Dermis blood vessel endothelial cell (primary cell): ENCODE results near the gene SLC37A4. TPM values are rescaled to one million over a fixed set of nuclear protein-coding genes. Genes with fewer than 3 reads are reported as not detected.
A peak's percentile ranks its signal among the peaks of the same experiment; 100 is the strongest.
"Not testable (repeated sequence)": the region's sequence is repeated elsewhere in the genome, so short reads cannot be mapped to it uniquely, and the experiment has no call there.

ENCODE experiments used
- DNase-seq: peaks from one replicate; pipeline ENCODE4 v3.0.0; 2010
- total RNA-seq: library from RNA; depleted of rRNA; stranded (reverse); fragments of >200 nt; gene quantifications from 2 replicates; pipeline ENCODE4 v1.2.3, GENCODE V29; 2014

The SLC37A4 gene
- total RNA-seq = 18.4 and 27.3 TPM in 2 replicates

- peak; percentile 99 for DNase-seq
These were observed at the start of gene SLC37A4 for GRCh38 chr11:119030329-119031047. Gene SLC37A4, minus strand, starts transcription at chr11:119030877.

DNA sequence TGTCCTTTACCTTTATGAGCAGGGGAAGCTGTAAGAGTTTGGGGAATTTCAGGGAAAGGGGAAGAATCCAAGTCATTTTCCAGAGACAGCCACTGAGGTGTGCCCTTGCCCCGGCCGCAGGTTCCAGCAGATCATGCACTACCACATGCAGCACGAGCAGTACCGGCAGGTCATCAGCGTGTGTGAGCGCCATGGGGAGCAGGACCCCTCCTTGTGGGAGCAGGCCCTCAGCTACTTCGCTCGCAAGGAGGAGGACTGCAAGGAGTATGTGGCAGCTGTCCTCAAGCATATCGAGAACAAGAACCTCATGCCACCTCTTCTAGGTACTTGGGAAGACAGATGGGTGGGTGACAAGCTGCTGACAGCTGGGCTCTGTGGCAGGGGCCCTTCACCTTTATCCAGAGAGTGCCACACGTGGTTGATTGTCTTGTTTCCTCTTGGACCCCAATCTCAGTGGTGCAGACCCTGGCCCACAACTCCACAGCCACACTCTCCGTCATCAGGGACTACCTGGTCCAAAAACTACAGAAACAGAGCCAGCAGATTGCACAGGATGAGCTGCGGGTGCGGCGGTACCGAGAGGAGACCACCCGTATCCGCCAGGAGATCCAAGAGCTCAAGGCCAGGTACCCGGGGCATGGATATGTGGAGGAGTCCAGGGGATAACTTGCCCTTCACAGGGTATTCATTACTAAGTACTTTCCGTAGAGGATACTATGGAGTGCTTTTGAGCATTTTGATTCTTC lies 48.2 kb upstream of the SLC37A4 start:
- no peak for DNase-seq

DNA sequence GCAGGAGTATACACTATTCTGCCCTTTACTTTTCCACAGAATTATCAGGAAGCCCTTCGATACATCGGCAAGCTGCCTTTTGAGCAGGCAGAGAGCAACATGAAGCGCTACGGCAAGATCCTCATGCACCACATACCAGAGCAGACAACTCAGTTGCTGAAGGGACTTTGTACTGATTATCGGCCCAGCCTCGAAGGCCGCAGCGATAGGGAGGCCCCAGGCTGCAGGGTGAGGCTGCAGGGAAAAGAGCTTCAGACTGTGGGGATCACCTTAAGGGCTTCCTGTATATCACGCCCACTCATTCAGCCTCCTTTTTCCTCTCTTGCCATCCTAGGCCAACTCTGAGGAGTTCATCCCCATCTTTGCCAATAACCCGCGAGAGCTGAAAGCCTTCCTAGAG lies 47.2 kb upstream of the SLC37A4 start:
- no peak for DNase-seq

- DNase-seq = peak; percentile 97
These were observed 36.9 kb upstream of the SLC37A4 start, which contains the start of gene VPS11 for GRCh38 chr11:119067371-119068222. Gene VPS11, plus strand, starts transcription at chr11:119067818. Its CDS starts 6 bp downstream, at chr11:119067824.

- DNase-seq = peak; percentile 61
These were observed 34.7 kb upstream of the SLC37A4 start for GRCh38 chr11:119065369-119065768.

DNA sequence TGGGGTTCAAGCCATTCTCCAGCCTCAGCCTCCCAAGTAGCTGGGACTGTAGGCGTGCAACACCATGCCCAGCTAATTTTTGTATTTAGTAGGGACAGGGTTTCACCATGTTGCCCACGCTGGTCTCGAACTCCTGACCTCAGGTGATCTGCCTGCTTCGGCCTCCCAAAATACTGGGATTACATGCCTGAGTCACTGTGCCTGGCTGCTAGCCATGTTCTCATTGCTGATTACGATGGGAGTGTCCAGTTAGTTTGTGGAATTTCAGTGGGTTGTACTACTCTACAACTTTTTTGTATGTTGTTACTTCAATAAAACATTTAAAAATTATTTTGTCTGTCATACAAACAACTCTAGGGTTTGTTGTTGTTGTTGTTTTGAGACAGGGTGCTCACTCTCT lies 32.1 kb upstream of the SLC37A4 start:
- peak; percentile 20 for DNase-seq

DNA sequence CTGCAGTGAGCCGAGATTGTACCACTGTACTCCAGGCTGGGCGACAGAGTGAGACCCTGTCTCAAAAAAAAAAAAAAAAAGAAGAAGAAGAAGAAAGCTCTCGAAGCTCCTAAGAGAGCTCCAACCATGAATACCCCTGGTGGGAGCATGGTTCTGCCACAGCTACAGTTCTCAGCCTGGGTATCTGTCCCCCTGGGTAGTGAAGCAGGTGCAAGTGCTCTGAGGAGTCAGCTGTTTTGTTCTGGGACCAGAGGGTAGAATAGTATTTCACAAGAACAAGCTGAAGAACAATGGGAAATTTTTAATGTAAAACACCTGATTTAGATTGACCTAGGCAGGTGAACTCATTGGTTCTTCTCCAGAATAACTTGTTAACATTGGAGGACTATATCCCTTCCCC lies 30.6 kb upstream of the SLC37A4 start:
- no peak for DNase-seq

DNA sequence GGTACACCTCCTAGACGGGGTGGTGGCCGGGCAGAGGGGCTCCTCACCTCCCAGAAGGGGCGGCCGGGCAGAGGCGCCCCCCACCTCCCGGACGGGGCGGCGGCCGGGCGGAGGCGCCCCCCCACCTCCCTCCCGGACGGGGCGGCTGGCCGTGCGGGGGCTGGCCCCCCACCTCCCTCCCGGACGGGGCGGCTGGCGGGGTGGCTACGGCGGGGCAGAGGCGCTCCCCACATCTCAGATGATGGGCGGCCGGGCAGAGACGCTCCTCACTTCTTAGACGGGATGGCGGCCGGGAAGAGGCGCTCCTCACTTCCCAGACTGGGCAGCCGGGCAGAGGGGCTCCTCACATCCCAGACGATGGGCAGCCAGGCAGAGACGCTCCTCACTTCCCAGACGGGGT lies 28.5 kb upstream of the SLC37A4 start:
- not testable (repeated sequence) for DNase-seq

DNA sequence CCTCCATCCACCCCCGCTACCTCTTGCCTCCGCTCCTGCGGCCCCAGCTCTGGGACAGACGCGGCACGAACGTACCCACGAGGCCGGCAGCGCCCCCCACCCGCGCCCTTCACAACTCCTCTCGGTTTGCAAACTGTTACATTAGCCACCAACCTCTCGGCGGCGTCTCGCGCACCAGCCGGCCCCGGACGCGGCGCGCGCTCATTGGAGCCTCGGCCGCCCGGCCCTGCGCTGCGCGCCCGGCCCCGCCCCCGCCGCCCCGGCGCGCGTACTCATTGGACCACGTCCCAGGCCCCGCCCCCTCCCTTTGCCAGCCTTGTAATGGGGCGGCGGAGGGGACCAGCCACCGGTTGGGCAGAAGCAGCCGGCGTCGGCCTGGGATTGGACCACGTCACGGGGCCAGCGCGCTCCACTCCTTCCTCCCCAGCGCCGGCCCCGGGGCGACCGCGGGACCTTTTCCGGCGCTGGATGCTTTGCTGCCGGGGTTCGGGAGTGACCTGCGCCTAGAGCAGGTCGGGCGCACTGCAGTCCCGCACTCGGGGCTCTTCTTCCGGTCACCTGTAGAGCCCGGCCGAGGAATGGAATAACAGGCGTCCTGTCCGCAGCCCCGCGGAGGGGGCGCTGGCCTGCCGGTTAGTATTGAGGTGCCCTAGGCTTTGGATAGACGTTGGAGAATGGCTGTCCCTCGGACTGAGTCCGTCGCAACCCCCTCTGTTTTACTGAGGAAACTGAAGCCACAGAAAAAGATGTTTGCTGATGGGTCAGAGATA lies 26.5 kb upstream of the SLC37A4 start, which contains the start of gene HYOU1:
TSS of gene HYOU1 (minus strand) at position 206 of the 770 bp plus-strand sequence. CDS start 1,045 bp downstream, outside the sequence.
- DNase-seq = peak; percentile 98

- peak; percentile 31 for DNase-seq
These were observed 25.8 kb upstream of the SLC37A4 start for GRCh38 chr11:119056421-119056999.

- peak; percentile 58 for DNase-seq
These were observed 25.2 kb upstream of the SLC37A4 start for GRCh38 chr11:119055901-119056300.

GRCh38 chr11:119054418-119054817 lies 23.7 kb upstream of the SLC37A4 start:
- no peak for DNase-seq

DNA sequence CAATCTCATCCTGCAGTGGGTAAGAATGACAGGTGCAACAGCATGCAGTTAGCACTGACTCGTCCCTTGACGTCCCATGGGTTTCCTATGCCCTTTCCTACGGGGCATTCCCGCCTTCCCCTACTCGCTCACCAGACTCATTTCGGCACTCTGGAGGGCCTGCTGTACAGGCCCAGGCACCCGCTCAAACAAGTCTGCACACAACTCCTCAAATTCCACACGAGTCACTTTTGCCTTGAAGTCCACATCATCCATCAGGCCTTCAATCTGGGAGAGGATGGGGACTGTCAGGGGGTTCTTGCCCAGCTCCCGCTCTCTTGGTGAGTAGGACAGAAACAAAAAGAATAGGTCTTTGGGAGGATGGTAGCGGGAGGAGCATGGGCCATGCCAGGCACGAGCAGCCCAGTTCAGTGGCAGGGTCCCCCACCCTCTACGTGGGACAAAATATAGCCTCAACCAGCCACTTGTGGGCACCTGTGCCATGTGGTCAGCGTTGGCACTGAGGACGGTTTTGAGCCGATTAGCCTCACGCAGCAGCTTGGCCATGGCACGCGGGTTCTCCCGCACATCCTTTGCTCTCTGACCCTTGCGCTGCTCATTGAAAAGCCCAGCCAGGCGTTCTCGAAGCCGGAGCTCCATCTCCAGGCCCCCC lies 21.6 kb upstream of the SLC37A4 start:
- DNase-seq = no peak

GRCh38 chr11:119051440-119052162 lies 20.9 kb upstream of the SLC37A4 start:
- no peak for DNase-seq

- no peak for DNase-seq
These were observed 18.4 kb upstream of the SLC37A4 start for GRCh38 chr11:119049081-119049480.

DNA sequence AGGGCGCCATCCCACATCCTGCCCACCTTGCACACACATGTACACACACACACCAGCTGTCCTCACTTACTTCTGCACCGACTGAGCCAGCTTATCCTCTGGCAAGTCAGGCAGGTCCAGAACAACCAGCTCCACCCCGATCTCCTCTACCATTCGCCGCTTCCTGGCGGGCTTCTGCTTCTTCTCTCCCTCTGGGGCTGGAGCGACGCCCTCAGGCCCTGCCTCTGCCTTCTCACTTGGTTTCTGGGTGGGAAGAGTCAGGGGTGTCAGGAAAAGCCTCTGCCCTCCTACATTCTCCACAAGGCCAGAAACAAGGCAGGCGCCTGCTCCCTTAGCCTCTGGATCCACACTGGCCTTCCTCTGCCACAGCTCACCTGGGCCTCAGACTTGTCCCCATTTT lies 18.0 kb upstream of the SLC37A4 start:
- no peak for DNase-seq

DNA sequence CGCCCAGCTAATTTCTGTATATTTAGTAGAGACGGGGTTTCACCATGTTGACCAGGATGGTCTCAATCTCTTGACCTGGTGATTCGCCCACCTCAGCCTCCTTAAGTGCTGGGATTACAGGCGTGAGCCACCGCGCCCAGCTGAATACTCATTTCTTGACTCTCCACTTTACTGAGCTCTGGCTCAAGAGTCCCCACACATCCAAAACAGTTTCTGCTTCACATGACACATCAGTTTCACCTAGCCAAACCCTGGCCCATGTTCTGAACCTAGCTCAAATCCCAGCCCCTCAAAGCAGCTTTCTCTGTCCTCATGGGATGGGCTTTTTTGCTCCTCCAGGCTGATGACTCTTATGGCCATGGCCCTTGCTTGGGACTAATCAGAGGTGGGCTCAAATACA lies 16.5 kb upstream of the SLC37A4 start:
- DNase-seq = no peak

DNA sequence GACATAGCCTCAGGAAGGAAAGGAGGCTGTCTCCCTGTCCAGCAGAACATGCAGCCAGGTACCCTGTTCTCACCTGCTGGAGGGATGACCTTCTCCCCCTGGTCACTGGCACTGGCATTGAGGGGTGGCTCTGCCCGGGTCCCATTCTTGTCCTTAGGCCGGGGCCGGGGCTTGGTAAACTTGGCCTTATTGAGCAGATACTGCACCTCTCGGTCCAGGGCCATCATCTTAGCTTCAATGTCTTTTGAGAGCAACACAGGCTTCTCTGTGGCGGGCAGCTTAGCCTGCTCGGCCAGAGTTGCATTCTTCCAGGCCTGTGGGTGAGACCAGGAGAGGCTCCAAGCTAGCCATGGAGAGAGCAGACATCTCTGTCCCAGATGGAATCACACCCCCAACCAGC lies 15.8 kb upstream of the SLC37A4 start:
- DNase-seq = no peak

DNA sequence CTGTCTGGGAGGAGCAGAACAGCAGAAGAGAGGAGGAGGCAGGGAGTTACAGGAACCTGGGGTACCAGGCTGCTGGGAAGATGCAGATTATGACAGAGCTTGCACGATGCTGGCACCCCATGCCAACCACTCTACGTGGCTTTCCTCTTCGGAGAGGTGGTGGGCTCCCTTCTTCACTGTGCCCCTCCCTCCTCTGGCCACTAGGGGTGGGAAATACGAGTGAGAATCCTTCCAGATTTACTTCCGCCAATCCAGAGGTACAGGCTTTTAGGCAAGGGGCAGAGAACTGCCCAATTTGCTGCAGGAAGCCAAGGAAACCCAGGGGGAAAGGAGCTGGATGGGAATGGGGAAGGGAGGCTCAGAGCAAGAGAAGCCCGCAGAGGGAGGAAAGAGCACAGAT lies 14.0 kb upstream of the SLC37A4 start:
- DNase-seq = no peak

DNA sequence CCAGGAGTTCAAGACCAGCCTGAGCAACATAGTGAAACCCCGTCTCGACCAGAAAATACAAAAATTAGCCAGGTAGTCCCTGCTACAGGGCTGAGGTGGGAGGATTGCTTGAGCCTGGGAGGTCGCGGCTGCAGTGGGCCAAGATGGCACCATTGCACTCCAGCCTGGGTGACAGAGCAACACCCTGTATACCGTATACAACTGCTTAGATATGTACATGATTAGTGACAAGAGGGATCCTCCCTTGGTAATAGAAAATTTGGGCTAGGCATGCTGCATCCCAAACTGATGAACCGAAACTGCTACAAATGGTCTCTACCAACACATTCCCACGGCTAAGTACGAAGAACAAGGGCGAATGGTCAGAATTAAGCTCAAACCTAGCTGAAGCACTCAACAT lies 12.2 kb upstream of the SLC37A4 start:
- DNase-seq = no peak
